AML-193 (cell line): ENCODE results near the gene MYO10.

ENCODE experiments used
- DNase-seq, 2 experiments: peaks; one replicate each; lab custom pipeline; 2025; lab: John Stamatoyannopoulos, UW

Gene MYO10

GRCh38 chr5:16916262-16916878 is 19.7 kb downstream of the MYO10 start:
- DNase-seq: no peak

GRCh38 chr5:16914584-16914983 is 21.5 kb downstream of the MYO10 start:
- DNase-seq: no peak

- DNase-seq: no peak
Measured at GRCh38 chr5:16914108-16914435, 22.0 kb downstream of the MYO10 start.

GRCh38 chr5:16913187-16914107 is 22.6 kb downstream of the MYO10 start:
- no peak for DNase-seq

- DNase-seq: no peak
Measured at GRCh38 chr5:16912080-16912479, 24.0 kb downstream of the MYO10 start.

- no peak for DNase-seq
Measured at GRCh38 chr5:16909464-16909863, 26.6 kb downstream of the MYO10 start.

GRCh38 chr5:16907270-16907669 is 28.8 kb downstream of the MYO10 start:
- DNase-seq: no peak

GRCh38 chr5:16906255-16906654 is 29.8 kb downstream of the MYO10 start:
- no peak for DNase-seq

GRCh38 chr5:16903480-16904300 is 32.4 kb downstream of the MYO10 start:
- DNase-seq: no peak

GRCh38 chr5:16902846-16903245 is 33.2 kb downstream of the MYO10 start:
- no peak for DNase-seq

- no peak for DNase-seq
Measured at GRCh38 chr5:16901021-16901644, 35.0 kb downstream of the MYO10 start.

- no peak for DNase-seq
Measured at GRCh38 chr5:16899171-16899570, 36.9 kb downstream of the MYO10 start.

- DNase-seq: no peak
Measured at GRCh38 chr5:16897800-16898199, 38.3 kb downstream of the MYO10 start.

- DNase-seq: no peak
Measured at GRCh38 chr5:16897284-16897704, 38.8 kb downstream of the MYO10 start.

- DNase-seq: no peak
Measured at GRCh38 chr5:16896767-16897166, 39.3 kb downstream of the MYO10 start.

GRCh38 chr5:16894236-16895057 is 41.6 kb downstream of the MYO10 start:
- DNase-seq: no peak

GRCh38 chr5:16891033-16891432 is 45.1 kb downstream of the MYO10 start:
- DNase-seq: no peak

GRCh38 chr5:16889972-16890519 is 46.0 kb downstream of the MYO10 start:
- DNase-seq: no peak

GRCh38 chr5:16889203-16889971 is 46.7 kb downstream of the MYO10 start:
- DNase-seq: no peak

GRCh38 chr5:16888694-16889124 is 47.4 kb downstream of the MYO10 start:
- DNase-seq: no peak
